ENCODE data around the gene TAGLN2.

The TAGLN2 gene

GRCh38 chr1:159947942-159948341 is 22.6 kb upstream of the TAGLN2 start:
- DNase-seq, result no peak

GRCh38 chr1:159946242-159947187 is 21.2 kb upstream of the TAGLN2 start:
- DNase-seq, result no peak

- DNase-seq, result peak; percentile 78
These were observed 20.4 kb upstream of the TAGLN2 start, which contains the start of gene IGSF9 for GRCh38 chr1:159945483-159946241. TSS of gene IGSF9 (minus strand) at chr1:159945613. CDS start at chr1:159943454, 2,159 bp downstream.

- no peak for DNase-seq
These were observed 19.5 kb upstream of the TAGLN2 start for GRCh38 chr1:159944623-159945455.

- DNase-seq, result no peak
These were observed 18.8 kb upstream of the TAGLN2 start for GRCh38 chr1:159943908-159944622.

GRCh38 chr1:159943278-159943640 is 18.0 kb upstream of the TAGLN2 start:
- DNase-seq, result no peak

- DNase-seq, result no peak
These were observed 17.4 kb upstream of the TAGLN2 start for GRCh38 chr1:159942632-159943277.

- DNase-seq, result peak; percentile 89
These were observed 16.6 kb upstream of the TAGLN2 start for GRCh38 chr1:159941591-159942560.

GRCh38 chr1:159941141-159941540 is 15.8 kb upstream of the TAGLN2 start:
- no peak for DNase-seq

GRCh38 chr1:159940006-159940620 is 14.8 kb upstream of the TAGLN2 start:
- no peak for DNase-seq

- no peak for DNase-seq
These were observed 14.3 kb upstream of the TAGLN2 start for GRCh38 chr1:159939678-159940002.

GRCh38 chr1:159938905-159939677 is 13.8 kb upstream of the TAGLN2 start:
- no peak for DNase-seq

GRCh38 chr1:159938211-159938852 is 13.0 kb upstream of the TAGLN2 start:
- DNase-seq, result no peak

GRCh38 chr1:159937054-159937750 is 11.9 kb upstream of the TAGLN2 start:
- no peak for DNase-seq

GRCh38 chr1:159936273-159936904 is 11.1 kb upstream of the TAGLN2 start:
- DNase-seq, result no peak

GRCh38 chr1:159935719-159936272 is 10.5 kb upstream of the TAGLN2 start:
- no peak for DNase-seq

GRCh38 chr1:159935305-159935704 is 10.0 kb upstream of the TAGLN2 start:
- no peak for DNase-seq
